ENCODE data around the gene CCL28.
"Not testable (repeated sequence)": the region's sequence is repeated elsewhere in the genome, so short reads cannot be mapped to it uniquely, and the experiment has no call there.

DNA sequence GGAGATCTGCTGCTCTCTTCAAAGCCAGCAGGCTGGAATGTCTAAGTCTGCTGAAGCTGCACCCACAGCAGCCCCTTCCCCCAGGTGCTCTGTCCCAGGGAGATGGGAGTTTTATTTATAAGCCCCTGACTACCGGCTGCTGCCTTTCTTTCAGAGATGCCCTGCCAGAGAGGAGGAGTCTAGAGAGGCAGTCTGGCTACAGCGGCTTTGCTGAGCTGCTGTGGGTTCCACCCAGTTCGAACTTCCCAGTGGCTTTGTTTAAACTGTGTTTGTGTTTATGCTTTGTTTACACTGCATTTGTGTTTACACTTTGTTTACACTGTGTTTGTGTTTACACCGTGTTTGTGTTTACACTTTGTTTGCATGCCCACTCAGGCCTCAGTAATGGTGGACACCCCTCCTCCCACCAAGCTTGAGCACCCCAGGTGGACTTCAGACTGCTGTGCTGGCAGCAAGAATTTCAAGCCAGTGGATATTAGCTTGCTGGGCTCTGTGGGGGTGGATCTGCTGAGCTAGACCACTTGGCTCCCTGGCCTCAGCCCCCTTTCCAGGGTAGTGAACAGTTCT is 45.4 kb downstream of the CCL28 start:
- TF ChIP-seq, protein P1, sequence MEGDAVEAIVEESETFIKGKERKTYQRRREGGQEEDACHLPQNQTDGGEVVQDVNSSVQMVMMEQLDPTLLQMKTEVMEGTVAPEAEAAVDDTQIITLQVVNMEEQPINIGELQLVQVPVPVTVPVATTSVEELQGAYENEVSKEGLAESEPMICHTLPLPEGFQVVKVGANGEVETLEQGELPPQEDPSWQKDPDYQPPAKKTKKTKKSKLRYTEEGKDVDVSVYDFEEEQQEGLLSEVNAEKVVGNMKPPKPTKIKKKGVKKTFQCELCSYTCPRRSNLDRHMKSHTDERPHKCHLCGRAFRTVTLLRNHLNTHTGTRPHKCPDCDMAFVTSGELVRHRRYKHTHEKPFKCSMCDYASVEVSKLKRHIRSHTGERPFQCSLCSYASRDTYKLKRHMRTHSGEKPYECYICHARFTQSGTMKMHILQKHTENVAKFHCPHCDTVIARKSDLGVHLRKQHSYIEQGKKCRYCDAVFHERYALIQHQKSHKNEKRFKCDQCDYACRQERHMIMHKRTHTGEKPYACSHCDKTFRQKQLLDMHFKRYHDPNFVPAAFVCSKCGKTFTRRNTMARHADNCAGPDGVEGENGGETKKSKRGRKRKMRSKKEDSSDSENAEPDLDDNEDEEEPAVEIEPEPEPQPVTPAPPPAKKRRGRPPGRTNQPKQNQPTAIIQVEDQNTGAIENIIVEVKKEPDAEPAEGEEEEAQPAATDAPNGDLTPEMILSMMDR (IDR thresholded peaks at IDR 0.05), result not testable (repeated sequence)
- not testable (repeated sequence) for TF ChIP-seq POLR2A (IDR thresholded peaks at IDR 0.05)
